Right lobe of liver (tissue), 4 donors: ENCODE results near the gene REPS2.

ENCODE experiments used
- POLR2A ChIP-seq: fragments of 450-650 bp; IDR thresholded peaks from one replicate; pipeline ENCODE4 v1.6.1; 2017; ENCODE audit warnings: antibody characterized with exemption, mild to moderate bottlenecking
- TF ChIP-seq, protein P1 (sequence below), 4 donors: fragments of 200-600 bp in 3 of 4; fragments of 450-650 bp in 1 of 4; IDR thresholded peaks; one replicate each; pipeline versions ENCODE4 v1.5.1 to v1.8.0; 2016 to 2022; ENCODE audit warnings: antibody characterized with exemption in 4 of 4, mild to moderate bottlenecking in 2 of 4
- donor health status: DM: no; HTN: no; CAD: no.
- donor health status: DM: no; HTN: no; CAD: no.
- donor health status: DM: no; HTN: yes; CAD: no.

DNA sequence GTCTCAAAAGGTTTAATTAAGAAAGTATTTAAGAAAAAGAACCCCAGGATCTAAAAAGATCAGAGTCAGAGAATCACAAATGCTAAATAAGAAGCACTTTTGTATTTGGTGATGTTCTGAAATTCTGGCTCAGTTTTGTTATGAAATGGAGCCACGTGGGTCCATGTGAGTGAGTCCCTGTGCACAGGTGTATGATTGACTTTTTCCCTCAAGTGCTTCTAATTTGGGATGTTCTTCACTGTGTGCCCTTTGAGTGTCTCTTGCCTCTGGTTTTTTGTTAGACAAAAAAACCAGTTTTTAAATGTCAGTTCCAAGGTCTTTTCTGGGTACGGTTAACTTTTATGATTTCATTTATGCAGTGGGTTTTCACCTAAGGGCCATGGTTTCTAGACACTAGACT, 44.4 kb downstream of the REPS2 start:
- TF ChIP-seq, protein P1, sequence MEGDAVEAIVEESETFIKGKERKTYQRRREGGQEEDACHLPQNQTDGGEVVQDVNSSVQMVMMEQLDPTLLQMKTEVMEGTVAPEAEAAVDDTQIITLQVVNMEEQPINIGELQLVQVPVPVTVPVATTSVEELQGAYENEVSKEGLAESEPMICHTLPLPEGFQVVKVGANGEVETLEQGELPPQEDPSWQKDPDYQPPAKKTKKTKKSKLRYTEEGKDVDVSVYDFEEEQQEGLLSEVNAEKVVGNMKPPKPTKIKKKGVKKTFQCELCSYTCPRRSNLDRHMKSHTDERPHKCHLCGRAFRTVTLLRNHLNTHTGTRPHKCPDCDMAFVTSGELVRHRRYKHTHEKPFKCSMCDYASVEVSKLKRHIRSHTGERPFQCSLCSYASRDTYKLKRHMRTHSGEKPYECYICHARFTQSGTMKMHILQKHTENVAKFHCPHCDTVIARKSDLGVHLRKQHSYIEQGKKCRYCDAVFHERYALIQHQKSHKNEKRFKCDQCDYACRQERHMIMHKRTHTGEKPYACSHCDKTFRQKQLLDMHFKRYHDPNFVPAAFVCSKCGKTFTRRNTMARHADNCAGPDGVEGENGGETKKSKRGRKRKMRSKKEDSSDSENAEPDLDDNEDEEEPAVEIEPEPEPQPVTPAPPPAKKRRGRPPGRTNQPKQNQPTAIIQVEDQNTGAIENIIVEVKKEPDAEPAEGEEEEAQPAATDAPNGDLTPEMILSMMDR (IDR thresholded peaks at IDR 0.05) = no peak
- no peak for TF ChIP-seq POLR2A
